A673 (cell line): ENCODE measurements around the gene TNFSF10.

Experiments
- CTCF ChIP-seq: fragments of 300-800, 200-600 bp; sonication (generic); conservative IDR thresholded peaks from 2 replicates; pipeline ENCODE4 v1.5.1; 2017; ENCODE audit warnings: low read depth, mild to moderate bottlenecking, antibody characterized with exemption, low read length, moderate library complexity, mixed read lengths
- EZH2 ChIP-seq: fragments of 200-600 bp; sonication (generic); IDR thresholded peaks from 2 replicates; pipeline ENCODE4 v1.6.1; 2017; ENCODE audit warnings: borderline replicate concordance, low read depth, mild to moderate bottlenecking, mixed read lengths, antibody characterized with exemption, low read length; ENCODE audit not compliant: poor library complexity, severe bottlenecking

DNA sequence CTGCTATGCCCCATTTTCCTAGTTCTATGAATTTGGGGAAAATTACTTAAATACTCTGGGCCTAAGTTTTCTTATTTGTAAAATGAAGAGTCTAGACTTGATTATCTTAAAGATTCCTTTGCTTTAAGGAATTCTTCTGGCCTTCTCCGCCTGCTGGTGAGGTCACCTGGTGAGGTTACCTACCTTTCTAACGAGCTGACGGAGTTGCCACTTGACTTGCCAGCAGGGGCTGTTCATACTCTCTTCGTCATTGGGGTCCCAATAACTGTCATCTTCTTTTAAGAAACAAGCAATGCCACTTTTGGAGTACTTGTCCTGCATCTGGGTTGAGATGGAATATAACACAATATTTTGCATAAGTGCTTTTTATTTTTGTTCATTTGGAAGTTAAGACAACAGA, 8.6 kb downstream of the TNFSF10 start:
- no peak for TF ChIP-seq CTCF
- no peak for TF ChIP-seq EZH2
